HG03159 (cell line): ENCODE measurements around the gene ST8SIA1.

ENCODE experiments used
- ATAC-seq: cut with Tn5 transposase; IDR thresholded peaks from one replicate; pipeline ENCODE4 v1.9.1; 2021; ENCODE audit warnings: mild to moderate bottlenecking, moderate library complexity; ENCODE audit not compliant: unreplicated experiment

Gene ST8SIA1

DNA sequence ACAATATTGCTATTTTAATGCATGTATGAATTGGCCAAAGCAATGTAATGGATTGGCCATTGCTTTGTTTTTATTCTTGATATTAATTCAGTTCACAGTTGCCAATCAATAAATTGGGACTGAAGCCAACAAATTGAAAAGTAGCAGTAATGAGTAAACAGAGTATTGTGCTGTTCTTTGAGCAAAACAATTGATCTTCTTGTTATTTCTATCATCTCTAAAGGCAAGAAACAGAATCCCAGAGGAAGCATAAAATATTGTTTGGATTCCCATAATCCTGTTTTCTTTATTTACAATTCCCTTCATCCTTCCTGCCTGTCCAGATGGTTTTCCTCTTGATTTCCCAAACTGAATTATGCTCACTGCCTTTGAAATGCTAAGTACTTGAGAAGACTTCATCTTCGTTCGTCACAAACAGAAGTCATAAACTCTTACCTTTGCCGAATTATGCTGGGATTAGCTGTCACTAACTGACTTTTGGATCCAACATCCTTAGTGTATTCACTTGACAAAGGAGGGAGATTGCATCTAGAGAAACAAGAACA, 85.9 kb downstream of the ST8SIA1 start:
- no peak for ATAC-seq

DNA sequence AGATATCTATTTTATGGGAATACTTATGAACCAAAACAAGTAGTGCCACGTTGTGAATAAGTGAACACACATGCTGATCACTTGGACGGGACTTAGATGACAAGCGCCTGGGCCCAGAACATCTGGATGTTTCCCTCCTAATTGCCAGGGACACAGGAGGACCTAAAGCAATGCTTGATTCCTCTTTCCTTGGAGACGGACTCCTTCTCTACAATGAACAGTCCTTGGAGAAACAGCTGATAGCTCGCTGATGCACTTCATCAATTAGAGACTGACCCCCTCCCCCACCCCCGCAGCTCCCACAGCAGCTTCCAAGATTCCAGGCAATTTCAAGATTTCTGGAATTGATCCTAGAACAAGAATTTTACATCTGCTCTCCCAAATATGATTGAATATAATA, 86.4 kb downstream of the ST8SIA1 start:
- no peak for ATAC-seq

- ATAC-seq = no peak
These were observed 88.2 kb downstream of the ST8SIA1 start for GRCh38 chr12:22246217-22246846.

DNA sequence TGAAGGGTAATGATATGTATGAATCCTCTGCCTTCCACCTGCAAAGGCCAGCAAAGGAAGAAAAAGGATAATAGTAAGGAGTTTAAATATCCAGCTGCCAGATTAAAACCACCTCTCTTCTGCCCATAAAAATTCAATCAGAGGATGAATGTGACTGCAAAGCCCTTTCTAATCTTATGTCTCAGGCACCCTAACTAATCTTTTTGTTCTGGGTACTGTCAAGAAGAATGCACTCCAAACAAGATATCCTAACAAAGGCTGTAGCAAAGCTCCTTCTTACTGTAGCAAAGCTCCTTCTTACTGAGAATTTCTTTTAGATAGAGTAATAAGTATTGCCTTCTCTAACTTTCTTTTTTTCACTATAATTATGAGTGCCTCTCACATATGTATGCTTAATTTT, 91.8 kb downstream of the ST8SIA1 start:
- no peak for ATAC-seq

- ATAC-seq = no peak
These were observed 96.3 kb downstream of the ST8SIA1 start for GRCh38 chr12:22238211-22238610.

- no peak for ATAC-seq
These were observed 99.9 kb downstream of the ST8SIA1 start for GRCh38 chr12:22234561-22234960.

DNA sequence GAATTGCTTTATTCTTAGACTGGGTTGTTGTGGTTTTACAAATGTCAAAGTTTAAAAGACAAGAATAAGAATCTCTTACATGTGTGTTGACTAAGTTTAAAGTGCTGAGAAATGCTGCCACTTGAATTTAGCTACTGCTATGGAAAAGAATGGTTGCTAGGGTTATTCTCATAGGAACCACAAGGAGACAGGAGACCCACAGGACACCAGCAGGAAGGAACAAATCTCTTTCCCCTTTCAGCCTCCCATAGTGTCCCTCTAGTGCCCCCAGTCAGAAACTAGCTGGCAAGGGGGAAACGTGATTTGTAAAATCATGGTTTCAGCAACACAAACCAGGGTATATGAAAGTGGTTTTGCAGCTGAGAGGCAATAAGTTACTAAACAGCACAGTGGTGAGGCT, 102.7 kb downstream of the ST8SIA1 start:
- ATAC-seq = no peak

GRCh38 chr12:22231078-22231477, 103.4 kb downstream of the ST8SIA1 start:
- no peak for ATAC-seq

DNA sequence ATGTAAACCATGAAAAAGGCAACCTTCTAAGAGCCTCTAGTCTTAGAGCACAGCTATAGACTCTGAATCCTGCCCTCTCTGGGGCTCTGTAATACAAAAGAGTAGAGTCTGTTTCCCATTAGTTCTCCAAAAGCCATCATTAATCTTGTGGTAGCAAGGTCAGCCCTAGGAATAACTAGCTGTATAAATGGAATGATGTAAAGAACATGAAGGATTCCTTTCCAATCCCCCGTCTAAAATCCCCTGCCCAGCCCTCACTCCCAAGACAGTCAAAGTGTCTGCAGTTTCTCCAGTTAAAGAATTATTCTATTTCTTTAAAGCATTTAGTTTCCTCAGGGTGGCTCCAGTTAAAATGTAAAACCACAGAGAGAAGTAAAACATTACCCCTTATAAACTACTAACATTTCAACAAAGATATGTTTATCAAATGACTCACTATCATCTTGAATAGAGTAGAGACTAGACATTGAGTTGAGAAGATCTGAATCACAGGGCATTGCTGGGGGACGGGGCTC, 104.2 kb downstream of the ST8SIA1 start:
- no peak for ATAC-seq

DNA sequence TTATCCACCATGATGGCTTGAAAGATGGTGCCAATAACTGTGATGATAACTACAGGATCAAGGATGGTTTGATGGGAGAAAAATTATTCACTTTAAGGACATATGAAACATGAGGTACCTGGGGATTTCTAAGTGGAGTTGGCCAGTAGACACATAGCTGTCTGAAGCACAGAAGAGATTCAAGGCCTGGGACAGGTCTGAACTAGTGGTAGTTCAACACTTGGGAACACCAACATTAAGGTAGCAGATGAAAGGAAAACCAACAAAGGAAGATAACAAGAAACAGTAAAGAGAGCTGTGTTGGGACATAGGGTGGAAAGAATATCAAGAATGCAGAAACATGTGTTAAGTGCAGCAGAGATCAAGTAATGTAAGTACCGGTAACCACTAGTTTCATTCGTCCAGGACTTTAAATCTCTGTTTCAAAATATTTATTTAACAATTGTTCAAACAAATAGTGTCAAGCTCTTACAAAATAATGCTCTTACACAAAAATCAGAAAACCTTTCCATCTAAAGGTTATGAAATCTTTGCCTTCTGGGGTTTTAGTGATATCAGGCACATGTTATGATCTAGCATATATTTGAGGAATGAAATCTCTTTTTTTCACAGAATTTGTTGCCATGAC, 104.7 kb downstream of the ST8SIA1 start:
- ATAC-seq = no peak

GRCh38 chr12:22228022-22228875, 106.3 kb downstream of the ST8SIA1 start:
- no peak for ATAC-seq

DNA sequence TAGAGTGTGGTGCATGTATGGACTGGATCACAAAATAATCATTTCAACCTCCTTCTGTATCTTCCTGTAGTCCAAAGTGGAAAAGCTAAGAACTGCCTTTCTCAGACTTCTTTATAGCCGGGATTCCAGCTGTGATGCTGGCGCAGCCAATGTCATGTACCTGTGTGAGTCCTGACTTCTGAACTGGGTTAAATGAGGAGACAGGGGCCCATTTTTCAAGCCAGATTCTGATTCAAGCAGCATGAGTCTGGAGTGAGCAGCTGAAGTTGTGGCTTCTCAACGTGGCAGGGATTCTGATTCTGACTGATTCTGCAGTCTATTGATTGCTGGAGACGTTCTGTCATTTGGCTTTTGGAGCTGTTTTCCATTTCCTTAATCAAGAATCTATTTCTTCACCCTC, 111.2 kb downstream of the ST8SIA1 start:
- no peak for ATAC-seq

- ATAC-seq = no peak
These were observed 117.0 kb downstream of the ST8SIA1 start for GRCh38 chr12:22217556-22217955.

DNA sequence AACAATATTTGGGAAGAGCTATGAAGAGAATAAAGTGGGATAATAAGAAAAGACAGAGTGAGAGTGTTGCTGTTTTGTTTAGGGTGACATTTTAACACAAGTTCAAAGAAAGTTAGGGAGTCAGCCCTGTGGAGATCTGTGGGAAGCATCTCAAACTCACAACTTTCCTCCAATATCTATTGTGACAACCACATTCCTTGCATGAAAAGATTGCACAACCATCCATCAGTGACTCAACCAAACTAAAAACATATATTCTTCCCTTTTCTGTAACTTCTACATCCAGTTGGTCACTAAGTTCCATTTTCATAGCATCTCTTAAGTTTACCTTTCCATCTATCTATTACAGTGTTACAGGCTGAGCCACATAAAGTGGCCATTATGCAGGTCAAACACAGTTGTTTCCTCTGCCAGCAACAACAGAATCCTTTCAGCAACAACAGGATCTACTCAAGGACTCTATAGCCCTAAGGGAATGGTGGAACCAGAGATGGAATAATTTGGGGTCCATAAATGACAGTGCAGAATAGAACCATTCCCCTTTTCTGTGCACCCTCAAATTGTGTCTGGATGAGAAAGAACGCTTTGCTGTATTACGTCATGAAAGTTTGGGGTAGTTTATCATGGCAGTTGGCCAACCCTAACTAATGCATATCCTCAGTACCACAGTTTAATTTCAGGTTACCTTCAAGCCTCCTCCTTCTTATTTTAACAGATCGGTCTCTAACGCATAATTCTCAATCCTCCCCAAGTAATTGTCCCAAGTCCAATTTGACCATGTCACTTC, 118.8 kb downstream of the ST8SIA1 start:
- no peak for ATAC-seq

DNA sequence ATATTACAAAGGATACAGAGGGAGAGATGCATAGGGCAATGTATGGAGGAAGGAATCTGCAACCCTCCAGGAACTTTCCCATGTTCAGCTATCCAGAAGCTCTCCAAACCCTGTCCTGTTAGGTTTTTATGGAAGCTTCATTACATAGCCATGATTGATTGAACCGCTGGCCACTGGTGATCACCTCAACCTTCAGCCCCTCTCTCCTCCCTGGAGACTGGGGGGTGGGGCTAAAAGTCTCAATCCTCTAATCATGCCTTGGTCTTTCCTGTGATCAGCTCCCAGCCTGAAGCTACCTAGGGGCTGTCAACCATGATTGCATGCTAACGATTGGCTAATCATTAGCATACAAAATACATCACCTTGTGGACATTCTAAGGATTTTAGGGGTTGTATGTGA, 123.4 kb downstream of the ST8SIA1 start:
- ATAC-seq = no peak

- ATAC-seq = no peak
These were observed 125.1 kb downstream of the ST8SIA1 start for GRCh38 chr12:22209422-22209821.

DNA sequence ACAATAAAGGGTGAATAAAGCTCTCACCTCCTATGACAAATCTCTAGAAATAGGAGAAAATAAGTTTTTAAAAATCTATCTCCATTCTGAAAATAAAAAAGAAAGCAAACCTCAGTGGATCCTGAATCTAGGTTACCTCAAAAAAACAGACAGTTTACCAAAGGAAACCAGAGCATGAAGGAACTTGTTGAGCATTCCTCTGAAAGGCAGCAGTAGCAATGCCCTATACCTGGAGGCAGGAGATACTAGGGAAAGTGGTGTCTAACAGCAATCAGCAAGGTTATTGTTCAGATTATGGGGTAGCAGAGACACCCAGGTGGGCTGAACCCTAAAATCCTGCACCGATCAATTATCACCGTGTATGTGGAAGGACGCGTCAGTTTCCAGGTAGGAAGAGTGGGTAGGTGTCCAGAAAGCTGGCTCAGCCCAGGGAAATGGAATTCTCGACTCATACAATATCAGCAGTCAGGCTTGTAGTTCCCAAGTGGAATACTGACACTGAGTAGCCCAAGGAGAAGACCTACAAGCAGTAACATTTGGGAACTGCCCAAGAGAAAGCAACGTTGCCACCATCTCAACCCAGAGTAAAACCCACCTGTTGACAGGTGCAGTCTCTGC, 128.3 kb downstream of the ST8SIA1 start:
- ATAC-seq = no peak

GRCh38 chr12:22204391-22204790, 130.1 kb downstream of the ST8SIA1 start:
- ATAC-seq = no peak

- no peak for ATAC-seq
These were observed 131.7 kb downstream of the ST8SIA1 start for GRCh38 chr12:22202847-22203246.

DNA sequence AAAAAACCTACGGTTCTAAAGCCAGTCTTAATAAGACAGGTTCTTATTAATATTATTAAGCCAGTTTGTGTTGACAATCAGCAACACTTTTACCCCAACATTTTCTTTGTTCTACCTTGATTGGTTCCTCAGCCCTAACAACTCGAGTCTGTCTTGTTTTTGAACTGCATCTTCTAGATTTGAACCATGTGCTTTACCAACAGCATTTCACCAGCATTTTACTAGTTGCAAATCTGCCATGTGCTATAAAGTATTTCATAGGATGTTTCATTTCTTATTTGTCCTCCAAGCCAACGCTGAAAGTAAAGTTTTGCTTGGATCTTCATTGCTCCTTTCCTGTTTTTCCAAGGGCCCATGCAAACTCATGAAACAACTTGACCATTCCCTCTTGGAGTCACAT, 133.4 kb downstream of the ST8SIA1 start:
- ATAC-seq = no peak
